ENCODE measurements around the gene MDH1B.
A peak's percentile ranks its signal among the peaks of the same experiment; 100 is the strongest.
"Not testable (repeated sequence)": the region's sequence is repeated elsewhere in the genome, so short reads cannot be mapped to it uniquely, and the experiment has no call there.

MDH1B gene

GRCh38 chr2:206765242-206766056 lies at the start of gene MDH1B, which contains the start of gene FASTKD2:
MDH1B (minus strand) TSS chr2:206765328; CDS start chr2:206765271, 57 bp downstream.
FASTKD2 (plus strand) TSS chr2:206765606; CDS start chr2:206766694, 1,088 bp downstream.
- peak; percentile 72 to 97 (median 82) for DNase-seq
- intact Hi-C loops (cut with DNase I): no loop called here

DNA sequence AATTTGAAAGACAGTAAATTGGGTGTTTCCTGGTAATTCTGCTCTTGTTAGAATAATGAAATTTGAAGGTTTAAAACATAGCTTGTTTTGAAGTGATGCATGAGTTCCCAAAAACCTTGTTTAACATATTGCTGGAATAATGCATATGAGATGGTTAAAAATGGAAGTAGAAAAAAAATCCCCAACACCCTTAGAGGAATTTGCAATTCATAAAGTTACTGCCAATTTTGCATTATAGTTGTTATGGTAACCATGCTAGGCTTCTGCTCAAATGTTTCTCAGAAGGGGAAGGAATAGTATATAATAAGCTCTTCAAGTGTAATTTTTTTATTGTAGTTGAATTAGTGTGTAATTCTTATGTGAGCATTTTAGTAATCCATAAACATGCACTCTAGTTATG lies 49.4 kb upstream of the MDH1B start:
- intact Hi-C loops (cut with DNase I): no loop called here
- DNase-seq: no peak

- DNase-seq; intact Hi-C loops (cut with DNase I): not testable (repeated sequence)
These were observed 47.3 kb upstream of the MDH1B start for GRCh38 chr2:206812471-206812870.

DNA sequence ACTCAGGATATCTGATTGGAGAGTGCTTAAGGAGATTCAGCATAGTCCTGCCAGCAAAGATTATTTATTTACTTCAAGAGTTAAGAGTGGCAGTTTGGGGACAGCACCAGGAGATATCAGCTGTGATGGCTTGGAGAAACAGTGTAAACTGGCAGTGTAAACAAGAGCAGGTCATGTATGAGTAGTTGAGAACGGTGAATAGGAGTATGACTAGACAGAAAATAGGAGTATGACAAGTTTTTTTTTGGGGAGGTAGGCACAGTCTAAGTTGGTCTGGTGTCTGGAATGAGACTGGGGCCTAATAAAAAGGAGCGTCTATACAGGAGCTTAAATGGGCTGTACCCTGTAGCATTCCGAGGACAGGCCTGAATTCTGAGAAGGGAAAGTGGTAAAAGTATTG lies 42.5 kb upstream of the MDH1B start:
- DNase-seq; intact Hi-C loops (cut with DNase I): not testable (repeated sequence)

DNA sequence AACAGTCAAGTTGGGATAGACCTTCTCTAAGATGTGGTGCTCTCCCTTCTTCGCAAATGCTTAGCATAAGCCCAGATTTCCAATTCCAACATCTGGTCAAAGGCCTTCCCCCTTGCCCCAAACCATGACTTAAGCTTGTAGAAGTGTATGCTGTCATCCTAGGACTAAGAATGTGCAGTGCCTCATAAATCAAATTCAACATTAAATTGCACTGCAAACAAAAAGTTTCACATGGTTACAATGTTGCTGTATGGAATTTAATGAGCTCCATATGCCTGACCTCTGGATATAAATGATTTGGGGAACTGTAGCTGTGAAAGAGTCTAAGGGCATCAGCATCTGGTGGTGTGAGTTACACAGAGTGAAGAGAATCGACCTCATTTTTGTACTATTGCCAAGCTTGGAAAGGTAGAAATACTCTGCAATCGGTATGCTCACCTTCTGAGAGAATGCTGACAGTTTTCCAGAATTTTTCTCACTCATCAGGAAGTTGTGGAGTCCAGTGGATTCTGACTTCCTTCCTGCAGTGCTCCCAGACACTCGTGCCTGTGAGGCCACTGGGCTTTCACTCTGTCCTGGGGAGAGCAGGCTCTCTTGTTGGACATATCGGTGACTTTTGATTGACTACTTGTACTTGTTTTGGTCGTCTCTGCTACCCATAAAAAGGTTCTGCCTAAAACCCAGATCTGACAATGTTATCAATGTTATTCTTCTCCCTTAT lies 40.9 kb upstream of the MDH1B start:
- DNase-seq: no peak
- intact Hi-C loops (cut with DNase I): no loop called here

GRCh38 chr2:206804326-206804725 lies 39.2 kb upstream of the MDH1B start:
- DNase-seq: no peak
- intact Hi-C loops (cut with DNase I): loop anchor here (5.0 kb wide), 2 partner anchors 178 to 358 kb away; no protein-coding TSS in a partner anchor

- intact Hi-C loops (cut with DNase I): loop anchor here (5.0 kb wide), 2 partner anchors 179 to 359 kb away; no protein-coding TSS in a partner anchor
- peak in 7 of 10 donors; percentile 11 to 85 (median 30) for DNase-seq
These were observed 37.8 kb upstream of the MDH1B start for GRCh38 chr2:206802654-206803514.

DNA sequence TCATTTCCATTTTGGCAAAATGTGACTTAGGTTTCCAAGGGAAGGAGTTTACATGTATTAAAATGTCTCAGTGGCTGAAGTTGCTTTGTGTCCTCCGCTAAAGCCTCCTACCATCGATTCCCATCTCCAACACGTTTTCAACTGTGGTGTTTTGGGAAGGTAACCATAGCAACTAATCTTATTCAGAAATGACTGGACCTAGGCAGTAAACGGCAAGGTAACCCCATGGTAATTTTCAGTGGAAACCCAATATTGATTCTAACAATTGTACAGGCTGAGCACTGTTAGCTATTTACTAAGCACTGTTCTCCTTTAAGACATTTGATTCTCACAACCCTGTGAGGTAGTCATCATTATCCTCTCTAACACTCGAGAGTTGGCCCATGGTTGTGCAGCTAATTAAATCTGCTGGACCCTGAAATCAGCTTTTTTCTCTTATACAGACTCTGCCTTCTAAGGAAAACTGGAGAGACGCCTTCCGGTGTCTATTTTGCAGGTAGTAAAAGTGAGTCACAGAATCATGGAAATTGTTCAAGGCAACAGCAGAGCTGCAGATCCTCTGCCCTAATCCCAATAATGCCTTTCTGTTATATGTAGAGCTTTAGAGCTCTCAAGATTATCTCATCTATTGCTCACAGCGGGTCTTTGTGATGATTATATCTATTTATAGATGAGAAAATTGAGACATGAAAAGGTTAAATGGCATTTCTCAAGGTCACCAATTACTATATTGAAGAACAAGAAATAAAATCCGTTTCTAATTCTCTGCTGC lies 36.5 kb upstream of the MDH1B start:
- DNase-seq: no peak
- intact Hi-C loops (cut with DNase I): loop anchor here (5.0 kb wide), 2 partner anchors 181 to 361 kb away; no protein-coding TSS in a partner anchor

GRCh38 chr2:206800506-206801417 lies 35.6 kb upstream of the MDH1B start:
- intact Hi-C loops (cut with DNase I): loop anchor here (1.0 to 5.0 kb wide), 3 partner anchors 182 to 675 kb away; no protein-coding TSS in a partner anchor

GRCh38 chr2:206799083-206799482 lies 34.0 kb upstream of the MDH1B start:
- intact Hi-C loops (cut with DNase I): no loop called here
- DNase-seq: no peak

More at GRCh38 chr2:206800506-206801417, 35.6 kb upstream of the MDH1B start:
- peak; percentile 59 to 95 (median 71) for DNase-seq

GRCh38 chr2:206798000-206798399 lies 32.9 kb upstream of the MDH1B start:
- no peak for DNase-seq
- intact Hi-C loops (cut with DNase I): no loop called here

- DNase-seq: no peak
- intact Hi-C loops (cut with DNase I): no loop called here
These were observed 32.2 kb upstream of the MDH1B start for GRCh38 chr2:206797376-206797775.

- no peak for DNase-seq
- intact Hi-C loops (cut with DNase I): no loop called here
These were observed 27.5 kb upstream of the MDH1B start for GRCh38 chr2:206792645-206793044.

DNA sequence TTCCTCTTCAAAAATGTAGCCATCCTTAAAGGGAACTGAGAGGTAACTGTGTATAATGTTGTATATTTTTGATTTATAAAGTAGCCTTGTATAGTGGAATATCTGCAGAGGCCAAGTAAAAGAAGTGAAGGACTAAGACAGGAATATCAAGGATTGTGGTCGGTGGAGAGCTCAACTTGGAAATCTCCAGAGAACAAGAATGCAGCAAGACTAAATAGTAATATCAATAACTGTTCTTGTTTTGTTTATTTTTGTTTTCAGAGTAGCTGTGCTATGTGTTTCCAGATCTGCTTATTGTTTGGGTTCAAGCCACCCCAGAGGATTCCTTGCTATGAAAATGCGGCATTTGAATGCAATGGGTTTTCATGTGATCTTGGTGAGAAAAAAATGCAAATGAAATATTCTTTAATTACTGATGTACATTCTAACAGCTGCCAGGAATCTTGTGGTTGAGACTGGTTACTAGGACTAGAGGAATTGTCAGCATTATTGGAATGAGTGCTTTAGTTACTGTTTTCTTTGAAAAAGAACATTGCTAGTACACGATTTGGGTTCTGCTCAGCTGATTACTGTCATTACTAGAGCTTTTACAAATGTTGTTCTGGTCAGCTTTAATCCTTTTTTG lies 25.3 kb upstream of the MDH1B start:
- intact Hi-C loops (cut with DNase I): no loop called here
- no peak for DNase-seq

DNA sequence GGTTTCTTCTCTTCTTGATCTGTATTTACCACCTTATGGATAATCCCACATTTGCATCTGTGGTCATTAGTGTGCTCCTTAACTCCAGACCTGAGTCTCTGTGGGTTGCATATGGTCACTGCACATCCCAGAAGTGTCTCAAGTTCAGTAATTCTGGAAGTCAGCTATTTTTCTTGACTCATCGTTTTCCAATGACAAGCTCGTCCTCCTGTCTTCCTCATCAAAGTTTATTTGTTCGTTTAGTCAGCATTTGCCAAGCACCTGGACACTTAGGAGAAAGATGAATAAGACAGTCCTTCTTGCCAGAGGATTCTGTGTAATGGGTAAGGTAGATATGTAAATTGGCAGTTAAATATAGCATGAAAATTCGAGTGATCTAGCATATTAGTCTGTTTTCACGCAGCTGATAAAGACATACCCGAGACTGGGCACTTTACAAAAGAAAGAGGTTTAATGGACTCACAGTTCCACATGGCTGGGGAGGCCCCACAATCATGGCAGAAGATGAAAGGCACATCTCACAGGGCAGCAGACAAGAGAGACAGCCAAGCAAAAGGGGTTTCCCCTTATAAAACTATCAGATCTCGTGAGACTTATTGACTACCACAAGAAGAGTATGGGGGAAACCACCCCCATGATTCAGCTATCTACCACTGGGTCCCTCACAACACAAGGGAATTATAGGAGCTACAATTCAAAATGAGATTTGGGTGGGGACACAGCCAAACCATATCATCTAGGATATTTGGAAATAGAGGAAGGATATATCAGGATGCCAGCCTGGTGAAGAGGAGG lies 19.6 kb upstream of the MDH1B start:
- intact Hi-C loops (cut with DNase I): loop anchor here (5.0 kb wide), 1 partner anchor 92 kb away; no protein-coding TSS in a partner anchor
- no peak for DNase-seq

GRCh38 chr2:206783718-206784117 lies 18.6 kb upstream of the MDH1B start:
- DNase-seq: no peak
- intact Hi-C loops (cut with DNase I): no loop called here

DNA sequence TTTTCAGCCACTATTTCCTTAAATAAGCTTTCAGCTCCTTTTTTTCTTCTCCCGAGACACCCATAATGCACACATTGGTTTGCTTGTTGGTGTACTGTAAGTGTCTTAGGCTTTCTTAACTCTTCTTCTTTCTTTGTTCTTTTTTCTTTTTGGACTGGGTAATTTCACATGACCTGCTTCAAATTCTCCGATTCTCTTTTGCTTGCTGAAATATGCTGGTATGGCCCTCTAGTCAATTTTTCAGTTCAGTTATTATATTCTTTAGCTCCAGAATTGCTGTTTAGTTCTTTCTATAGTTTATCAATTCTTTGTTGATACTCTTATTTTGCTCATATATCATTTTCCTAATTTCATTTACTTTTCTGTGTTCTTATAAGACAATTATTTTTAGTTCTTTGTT lies 15.5 kb upstream of the MDH1B start:
- intact Hi-C loops (cut with DNase I): no loop called here

More for the DNA sequence above, 15.5 kb upstream of the MDH1B start:
- DNase-seq: no peak

Data from posterior cingulate gyrus (tissue), 11 donors.